ENCODE results near the gene MBD5.

Gene MBD5

GRCh38 chr2:148023861-148024260 lies 3.0 kb downstream of the MBD5 start:
- no peak for DNase-seq

- DNase-seq, result no peak
Measured at GRCh38 chr2:148026573-148026972, 5.7 kb downstream of the MBD5 start.

- DNase-seq, result no peak
Measured at GRCh38 chr2:148027822-148028221, 6.9 kb downstream of the MBD5 start.

GRCh38 chr2:148028781-148029180 lies 7.9 kb downstream of the MBD5 start:
- no peak for DNase-seq

GRCh38 chr2:148031152-148031551 lies 10.3 kb downstream of the MBD5 start:
- DNase-seq, result no peak

GRCh38 chr2:148032215-148032614 lies 11.3 kb downstream of the MBD5 start:
- DNase-seq, result no peak

GRCh38 chr2:148039783-148040182 lies 18.9 kb downstream of the MBD5 start:
- DNase-seq, result no peak

GRCh38 chr2:148042219-148042618 lies 21.3 kb downstream of the MBD5 start:
- DNase-seq, result no peak

- DNase-seq, result no peak
Measured at GRCh38 chr2:148044322-148044721, 23.4 kb downstream of the MBD5 start.

GRCh38 chr2:148046802-148047201 lies 25.9 kb downstream of the MBD5 start:
- DNase-seq, result no peak

GRCh38 chr2:148048475-148049221 lies 27.8 kb downstream of the MBD5 start:
- no peak for DNase-seq

GRCh38 chr2:148049284-148049683 lies 28.4 kb downstream of the MBD5 start:
- no peak for DNase-seq

- DNase-seq, result no peak
Measured at GRCh38 chr2:148052687-148053086, 31.8 kb downstream of the MBD5 start.

GRCh38 chr2:148058641-148059040 lies 37.8 kb downstream of the MBD5 start:
- DNase-seq, result no peak

- no peak for DNase-seq
Measured at GRCh38 chr2:148063633-148064032, 42.7 kb downstream of the MBD5 start.

- no peak for DNase-seq
Measured at GRCh38 chr2:148065936-148066335, 45.0 kb downstream of the MBD5 start.

- DNase-seq, result no peak
Measured at GRCh38 chr2:148067801-148068200, 46.9 kb downstream of the MBD5 start.

- no peak for DNase-seq
Measured at GRCh38 chr2:148071351-148071750, 50.5 kb downstream of the MBD5 start.

- DNase-seq, result no peak
Measured at GRCh38 chr2:148096012-148096411, 75.1 kb downstream of the MBD5 start.

GRCh38 chr2:148102641-148103040 lies 81.8 kb downstream of the MBD5 start:
- no peak for DNase-seq

- no peak for DNase-seq
Measured at GRCh38 chr2:148103946-148104345, 83.1 kb downstream of the MBD5 start.

GRCh38 chr2:148106331-148106730 lies 85.4 kb downstream of the MBD5 start:
- DNase-seq, result no peak

GRCh38 chr2:148108385-148108784 lies 87.5 kb downstream of the MBD5 start:
- no peak for DNase-seq

GRCh38 chr2:148110184-148110583 lies 89.3 kb downstream of the MBD5 start:
- no peak for DNase-seq

GRCh38 chr2:148122788-148123187 lies 101.9 kb downstream of the MBD5 start:
- DNase-seq, result no peak
